ENCODE results near the gene SYPL2.

- TF ChIP-seq CTCF (IDR thresholded peaks at IDR 0.05; ENCODE audit: low read depth, low read length, missing input control) (no peak), GABPA (IDR thresholded peaks at IDR 0.05 in 1 of 2, conservative IDR thresholded peaks at IDR 0.05 in 1 of 2) (no peak), EGR1 (IDR thresholded peaks at IDR 0.05; ENCODE audit: low read depth in 2 of 2) (no peak), FOXA1 (IDR thresholded peaks at IDR 0.05) (no peak), RAD21 (IDR thresholded peaks at IDR 0.05) (no peak)
These were observed 50.5 kb downstream of the SYPL2 start for GRCh38 chr1:109516872-109517271.
